Psoas muscle (tissue), 8 donors: ENCODE measurements around the gene CALHM3. TPM values are rescaled to one million over a fixed set of nuclear protein-coding genes. Genes with fewer than 3 reads are reported as not detected.
"Not testable (repeated sequence)": the region's sequence is repeated elsewhere in the genome, so short reads cannot be mapped to it uniquely, and the experiment has no call there.

Experiments
- ATAC-seq, 4 donors: fragments of 200-7000 bp; cut with Tn5 transposase; one replicate each; pipeline ENCODE4 v1.9.1; 2020; ENCODE audit warnings: moderate library complexity in 3 of 4, mild to moderate bottlenecking in 2 of 4
- DNase-seq, 2 donors: peaks; one replicate each; pipeline ENCODE4 v3.0.0-alpha.2; 2020
- H3K27ac ChIP-seq: fragments of 200-600 bp; one replicate; pipeline ENCODE4 v1.8.0; 2022
- H3K27me3 ChIP-seq, 3 donors: fragments of 200-600 bp in 1 of 3; one replicate each; pipeline versions ENCODE4 v1.6.1 to v1.8.0; 2013 to 2022; ENCODE audit warnings: low read length in 2 of 3, mild to moderate bottlenecking in 2 of 3, moderate library complexity in 1 of 3; ENCODE audit not compliant: insufficient read depth in 3 of 3
- H3K36me3 ChIP-seq, 2 donors: fragments of 200-600 bp in 1 of 2; one replicate each; pipeline versions ENCODE4 v1.6.1 to v1.8.0; 2013 to 2022; ENCODE audit warnings: low read depth in 1 of 2, mild to moderate bottlenecking in 1 of 2, moderate library complexity in 1 of 2; ENCODE audit not compliant: insufficient read depth in 1 of 2
- H3K4me1 ChIP-seq: fragments of 200-600 bp; one replicate; pipeline ENCODE4 v1.8.0; 2022
- H3K4me3 ChIP-seq: fragments of 200-600 bp; one replicate; pipeline ENCODE4 v1.8.0; 2022; ENCODE audit warnings: mild to moderate bottlenecking
- H3K9me3 ChIP-seq: fragments of 200-600 bp; one replicate; pipeline ENCODE4 v1.8.0; 2022
- CTCF ChIP-seq: fragments of 200-600 bp; IDR thresholded peaks from one replicate; pipeline ENCODE4 v1.8.0; 2022; ENCODE audit warnings: antibody characterized with exemption
- WGBS, 3 donors: extraction: QIAGEN DNeasy Blood & Tissue Kit; methylation state at CpG; one replicate each; pipeline versions ENCODE4 v1.1.6 to v1.1.7; 2013; 5-methylcytosine and 5-hydroxymethylcytosine counted together
- intact Hi-C, 2 donors: fragments of 100-400 bp; cut with DNase I; formaldehyde crosslinking; loops; one replicate each; pipeline versions ENCODE4 v1.11.0 to v1.14.2; 2022
- long read RNA-seq, 2 donors: library from polyadenylated mRNA; unstranded; transcript quantifications; one replicate each; pipeline ENCODE4 v2.0.0, GENCODE V29; 2021
- polyA plus RNA-seq, 3 donors: library from polyadenylated mRNA; stranded (reverse); fragments of 200-250 nt; gene quantifications; one replicate each; pipeline ENCODE4 v1.2.3, GENCODE V29; 2013
- total RNA-seq, 4 donors: library from RNA; stranded (reverse); fragmentation: NEBNext Ultra II Directional in 2 of 4; extraction: Animal tissue kit (Norgen Biotek cat#: 25700) in 2 of 4; gene quantifications; one replicate each; pipeline versions ENCODE4 v1.2.1 to v1.2.4, GENCODE V29; 2021 to 2023
- donor health status: healthy with polysubstance abuse.
- donor health status: DM: no; HTN: no; CAD: no; lungs with moderate emphysema.
- donor health status: Bipolar disorder and iron deficiency.
- donor health status: healthy.
- donor health status: DM: yes; HTN: yes; CAD: no.
- donor health status: DM: no; HTN: no; CAD: no.
- donor health status: DM: no; HTN: no; CAD: no.
- donor health status: DM: yes; HTN: yes; CAD: no.

Gene CALHM3
- total RNA-seq (not detected), polyA plus RNA-seq (not detected)
- long read RNA-seq, donor 1: 0 reads
- long read RNA-seq, donor 2: 0 reads

- H3K36me3 ChIP-seq: no peaks in the 10 kb centered on the region
- no peaks in the 10 kb centered on the region for H3K4me1 ChIP-seq
- no peaks in the 10 kb centered on the region for H3K27me3 ChIP-seq
- WGBS, 3 donors: 67 to 82% (median 70%) methylated on average over 7 of the region's 7 CpGs
- no peak within 1 kb of the TSS for H3K27ac ChIP-seq
- H3K9me3 ChIP-seq: no peaks in the 10 kb centered on the region
- H3K4me3 ChIP-seq: no peak within 1 kb of the TSS
- no peak for TF ChIP-seq CTCF
- DNase-seq (no peak), ATAC-seq (no peak)
- intact Hi-C loops: no loop called here
Measured at GRCh38 chr10:103479135-103479534, at the start of gene CALHM3. CALHM3 (minus strand) TSS chr10:103479240; CDS start chr10:103479032, 208 bp downstream.

- Histone ChIP-seq H3K36me3 (no peaks in the 10 kb centered on the region), H3K27ac (no peak overlapping the region), H3K27me3 (no peaks in the 10 kb centered on the region), H3K4me3 (no peak overlapping the region), H3K9me3 (no peaks in the 10 kb centered on the region), H3K4me1 (peaks cover 8% of the 10 kb centered on the region)
- intact Hi-C loops: no loop called here
- DNase-seq: no peak
- TF ChIP-seq CTCF: no peak
- ATAC-seq: no peak
Measured at GRCh38 chr10:103528549-103528948, 49.5 kb upstream of the CALHM3 start.

GRCh38 chr10:103527476-103527875 lies 48.4 kb upstream of the CALHM3 start:
- DNase-seq, H3K4me1 ChIP-seq, H3K27me3 ChIP-seq, intact Hi-C loops, H3K4me3 ChIP-seq, H3K36me3 ChIP-seq, H3K9me3 ChIP-seq: not testable (repeated sequence)
- whole genome bisulfite sequencing, 3 donors: 12 to 30% (median 21%) methylated on average over 2 of the region's 2 CpGs
- ATAC-seq: peak; percentile 49 to 83 (median 74)
- H3K27ac ChIP-seq: peak overlapping the region; percentile 41

GRCh38 chr10:103525901-103526300 lies 46.9 kb upstream of the CALHM3 start:
- H3K36me3 ChIP-seq: no peaks in the 10 kb centered on the region
- H3K4me3 ChIP-seq: no peak overlapping the region
- no peaks in the 10 kb centered on the region for H3K9me3 ChIP-seq
- ATAC-seq (no peak), DNase-seq (no peak)
- H3K27me3 ChIP-seq: no peaks in the 10 kb centered on the region
- no peak overlapping the region for H3K27ac ChIP-seq
- intact Hi-C loops: no loop called here
- peaks cover 8% of the 10 kb centered on the region for H3K4me1 ChIP-seq
- no peak for TF ChIP-seq CTCF

GRCh38 chr10:103523683-103524082 lies 44.6 kb upstream of the CALHM3 start:
- no peaks in the 10 kb centered on the region for H3K27me3 ChIP-seq
- H3K36me3 ChIP-seq: no peaks in the 10 kb centered on the region
- H3K4me1 ChIP-seq: peaks cover 8% of the 10 kb centered on the region
- no peak for DNase-seq
- H3K9me3 ChIP-seq: no peaks in the 10 kb centered on the region
- intact Hi-C loops: no loop called here
- WGBS, 3 donors: 88 to 94% (median 92%) methylated on average over 4 of the region's 4 CpGs
- no peak for TF ChIP-seq CTCF
- ATAC-seq: no peak
- H3K27ac ChIP-seq: no peak overlapping the region
- no peak overlapping the region for H3K4me3 ChIP-seq

- ATAC-seq, intact Hi-C loops, DNase-seq, H3K36me3 ChIP-seq, H3K27ac ChIP-seq, H3K9me3 ChIP-seq, H3K4me1 ChIP-seq, H3K4me3 ChIP-seq, H3K27me3 ChIP-seq: not testable (repeated sequence)
- 79 to 87% (median 84%) methylated on average over 7 of the region's 7 CpGs for WGBS, 3 donors
Measured at GRCh38 chr10:103522006-103522405, 43.0 kb upstream of the CALHM3 start.
